GM19193 (cell line): ENCODE results near the gene CCDC82.

Source experiments
- POLR2A ChIP-seq: IDR thresholded peaks from 4 replicates; pipeline ENCODE4 v1.6.1; 2011; ENCODE audit not compliant: insufficient read depth, insufficient read length; ENCODE audit errors: extremely low read depth

CCDC82 gene

GRCh38 chr11:96376796-96377195, 12.9 kb downstream of the CCDC82 start:
- TF ChIP-seq POLR2A: no peak

- no peak for TF ChIP-seq POLR2A
Observed at GRCh38 chr11:96373826-96374225, 15.9 kb downstream of the CCDC82 start.

- TF ChIP-seq POLR2A: no peak
Observed at GRCh38 chr11:96367342-96367741, 22.4 kb downstream of the CCDC82 start.

GRCh38 chr11:96366024-96366423, 23.7 kb downstream of the CCDC82 start:
- TF ChIP-seq POLR2A: no peak

- TF ChIP-seq POLR2A: no peak
Observed at GRCh38 chr11:96365493-96365892, 24.2 kb downstream of the CCDC82 start.

- TF ChIP-seq POLR2A: no peak
Observed at GRCh38 chr11:96361778-96362177, 27.9 kb downstream of the CCDC82 start.

- TF ChIP-seq POLR2A: no peak
Observed at GRCh38 chr11:96358321-96358720, 31.4 kb downstream of the CCDC82 start.

GRCh38 chr11:96357794-96358193, 31.9 kb downstream of the CCDC82 start:
- no peak for TF ChIP-seq POLR2A

- no peak for TF ChIP-seq POLR2A
Observed at GRCh38 chr11:96356848-96357247, 32.9 kb downstream of the CCDC82 start.

GRCh38 chr11:96342961-96343711, 46.6 kb downstream of the CCDC82 start, which contains the start of gene MAML2:
MAML2 (minus strand) TSS chr11:96343195; CDS start chr11:96341895, 1,300 bp downstream.
- no peak for TF ChIP-seq POLR2A

- no peak for TF ChIP-seq POLR2A
Observed at GRCh38 chr11:96342014-96342960, 47.4 kb downstream of the CCDC82 start.

GRCh38 chr11:96341211-96342013, 48.3 kb downstream of the CCDC82 start:
- TF ChIP-seq POLR2A: peak; percentile 43

- no peak for TF ChIP-seq POLR2A
Observed at GRCh38 chr11:96340555-96340885, 49.2 kb downstream of the CCDC82 start.

- TF ChIP-seq POLR2A: no peak
Observed at GRCh38 chr11:96339706-96340554, 49.8 kb downstream of the CCDC82 start.

GRCh38 chr11:96338910-96339705, 50.6 kb downstream of the CCDC82 start:
- peak; percentile 29 for TF ChIP-seq POLR2A
